KOPT-K1 (cell line): Measurements from ENCODE around the gene NOXA1.

Experiments used
- H3K27ac ChIP-seq: fragments of 200-600 bp; sonication (generic); 2 replicates; pipeline ENCODE4 v1.5.1; 2016; ENCODE audit warnings: antibody characterized with exemption, mild to moderate bottlenecking, low read depth, low read length; ENCODE audit not compliant: poor library complexity, severe bottlenecking
- H3K36me3 ChIP-seq: fragments of 200-600 bp; sonication (generic); 2 replicates; pipeline ENCODE4 v1.5.1; 2017; ENCODE audit warnings: antibody characterized with exemption, mild to moderate bottlenecking, low read length, moderate library complexity; ENCODE audit not compliant: insufficient read depth
- H3K9me3 ChIP-seq: fragments of 200-600 bp; sonication (generic); 2 replicates; pipeline ENCODE4 v1.5.1; 2017; ENCODE audit warnings: antibody characterized with exemption, low read length, mild to moderate bottlenecking; ENCODE audit not compliant: insufficient read depth, poor library complexity, severe bottlenecking

NOXA1 gene

GRCh38 chr9:137426018-137426681 lies 3.0 kb downstream of the NOXA1 start:
- no peaks in the 10 kb centered on the region for H3K9me3 ChIP-seq
- no peak overlapping the region for H3K27ac ChIP-seq
- no peaks in the 10 kb centered on the region for H3K36me3 ChIP-seq

- H3K27ac ChIP-seq: no peak overlapping the region
These were observed 4.5 kb downstream of the NOXA1 start for GRCh38 chr9:137427454-137428310.

GRCh38 chr9:137428311-137428630 lies 5.1 kb downstream of the NOXA1 start:
- no peak overlapping the region for H3K27ac ChIP-seq
- H3K36me3 ChIP-seq: no peaks in the 10 kb centered on the region
- H3K9me3 ChIP-seq: no peaks in the 10 kb centered on the region

More at GRCh38 chr9:137427454-137428310, 4.5 kb downstream of the NOXA1 start:
- Histone ChIP-seq H3K36me3 (no peaks in the 10 kb centered on the region), H3K9me3 (no peaks in the 10 kb centered on the region)

GRCh38 chr9:137428841-137429545 lies 5.8 kb downstream of the NOXA1 start:
- Histone ChIP-seq H3K36me3 (no peaks in the 10 kb centered on the region), H3K27ac (no peak overlapping the region), H3K9me3 (no peaks in the 10 kb centered on the region)

GRCh38 chr9:137429546-137429890 lies 6.3 kb downstream of the NOXA1 start:
- no peak overlapping the region for H3K27ac ChIP-seq
- no peaks in the 10 kb centered on the region for H3K9me3 ChIP-seq
- no peaks in the 10 kb centered on the region for H3K36me3 ChIP-seq

- no peaks in the 10 kb centered on the region for H3K9me3 ChIP-seq
- no peaks in the 10 kb centered on the region for H3K36me3 ChIP-seq
- H3K27ac ChIP-seq: no peak overlapping the region
These were observed 7.0 kb downstream of the NOXA1 start for GRCh38 chr9:137429974-137430722.

GRCh38 chr9:137430723-137431415 lies 7.7 kb downstream of the NOXA1 start:
- H3K9me3 ChIP-seq: no peaks in the 10 kb centered on the region
- no peak overlapping the region for H3K27ac ChIP-seq
- no peaks in the 10 kb centered on the region for H3K36me3 ChIP-seq

GRCh38 chr9:137431416-137431931 lies 8.3 kb downstream of the NOXA1 start:
- Histone ChIP-seq H3K36me3 (no peaks in the 10 kb centered on the region), H3K9me3 (no peaks in the 10 kb centered on the region), H3K27ac (no peak overlapping the region)

- H3K27ac ChIP-seq: no peak overlapping the region
- no peaks in the 10 kb centered on the region for H3K9me3 ChIP-seq
- H3K36me3 ChIP-seq: no peaks in the 10 kb centered on the region
These were observed 9.6 kb downstream of the NOXA1 start for GRCh38 chr9:137432687-137433348.

GRCh38 chr9:137433349-137433915 lies 10.2 kb downstream of the NOXA1 start:
- Histone ChIP-seq H3K27ac (no peak overlapping the region), H3K9me3 (no peaks in the 10 kb centered on the region), H3K36me3 (no peaks in the 10 kb centered on the region)

GRCh38 chr9:137433916-137434431 lies 10.8 kb downstream of the NOXA1 start:
- Histone ChIP-seq H3K27ac (no peak overlapping the region), H3K9me3 (no peaks in the 10 kb centered on the region), H3K36me3 (no peaks in the 10 kb centered on the region)

- H3K36me3 ChIP-seq: no peaks in the 10 kb centered on the region
- no peaks in the 10 kb centered on the region for H3K9me3 ChIP-seq
- H3K27ac ChIP-seq: no peak overlapping the region
These were observed 11.5 kb downstream of the NOXA1 start for GRCh38 chr9:137434498-137435380.
